Measurements from ENCODE around the gene NAB1.

Gene NAB1

DNA sequence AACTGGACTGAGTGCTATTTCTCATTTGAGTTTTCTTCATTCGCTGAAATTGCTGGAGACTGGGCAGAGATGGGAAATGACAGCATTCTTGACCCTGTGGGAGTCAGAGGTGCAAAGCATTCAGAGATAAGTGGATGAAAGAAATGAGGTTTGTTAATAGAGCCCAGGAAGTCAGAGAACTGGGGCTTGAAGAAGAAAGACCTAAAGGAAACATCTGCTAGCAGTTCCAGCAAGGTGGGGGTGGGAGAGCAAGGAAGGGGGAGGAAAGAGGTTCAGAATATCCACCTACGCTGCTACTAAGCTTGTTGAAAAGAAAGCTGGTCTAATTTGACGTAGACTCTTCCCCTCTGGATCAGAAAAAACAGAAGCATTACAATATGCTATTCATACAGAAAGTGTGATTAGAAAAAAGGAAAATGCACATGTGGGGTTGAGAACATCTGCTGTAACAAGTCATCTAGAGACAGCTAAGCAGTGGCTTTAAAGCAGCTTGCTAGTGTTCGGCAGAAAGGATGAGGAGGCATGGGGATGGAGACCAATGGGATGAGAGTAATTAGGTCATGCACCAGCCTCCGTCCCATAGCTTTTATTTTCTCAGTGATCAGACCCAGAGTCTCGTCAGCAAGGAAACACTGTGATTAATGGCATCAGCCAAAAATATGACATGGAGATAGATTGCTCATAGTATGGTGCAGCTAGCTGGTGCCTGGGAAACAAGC lies 29.7 kb downstream of the NAB1 start:
- TF ChIP-seq GATA2 (IDR thresholded peaks at IDR 0.05; ENCODE audit: low read depth, low read length) = no peak
- TF ChIP-seq GATA3 (IDR thresholded peaks at IDR 0.05; ENCODE audit: low read depth, low read length) = no peak

DNA sequence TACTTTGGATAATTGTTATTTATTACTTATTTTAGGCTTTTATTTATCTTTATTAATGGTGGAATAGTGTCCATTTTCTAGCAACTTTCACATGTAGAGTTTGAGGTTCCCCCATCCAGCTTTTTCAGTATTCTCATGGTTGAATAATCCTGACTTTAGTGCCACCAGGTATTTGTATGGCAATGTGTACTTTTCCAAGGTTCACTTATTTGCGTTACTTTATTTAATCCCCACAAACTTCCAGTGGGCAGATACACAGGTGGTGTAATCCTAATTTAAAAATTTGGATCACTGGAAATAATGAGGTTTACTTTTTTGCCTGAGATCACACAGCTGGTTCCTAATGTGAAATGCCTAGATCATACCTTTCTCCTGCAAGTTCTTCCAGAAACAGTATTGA lies 30.5 kb downstream of the NAB1 start:
- TF ChIP-seq GATA3 (IDR thresholded peaks at IDR 0.05; ENCODE audit: low read depth, low read length) (no peak), GATA2 (IDR thresholded peaks at IDR 0.05; ENCODE audit: low read depth, low read length) (no peak)

DNA sequence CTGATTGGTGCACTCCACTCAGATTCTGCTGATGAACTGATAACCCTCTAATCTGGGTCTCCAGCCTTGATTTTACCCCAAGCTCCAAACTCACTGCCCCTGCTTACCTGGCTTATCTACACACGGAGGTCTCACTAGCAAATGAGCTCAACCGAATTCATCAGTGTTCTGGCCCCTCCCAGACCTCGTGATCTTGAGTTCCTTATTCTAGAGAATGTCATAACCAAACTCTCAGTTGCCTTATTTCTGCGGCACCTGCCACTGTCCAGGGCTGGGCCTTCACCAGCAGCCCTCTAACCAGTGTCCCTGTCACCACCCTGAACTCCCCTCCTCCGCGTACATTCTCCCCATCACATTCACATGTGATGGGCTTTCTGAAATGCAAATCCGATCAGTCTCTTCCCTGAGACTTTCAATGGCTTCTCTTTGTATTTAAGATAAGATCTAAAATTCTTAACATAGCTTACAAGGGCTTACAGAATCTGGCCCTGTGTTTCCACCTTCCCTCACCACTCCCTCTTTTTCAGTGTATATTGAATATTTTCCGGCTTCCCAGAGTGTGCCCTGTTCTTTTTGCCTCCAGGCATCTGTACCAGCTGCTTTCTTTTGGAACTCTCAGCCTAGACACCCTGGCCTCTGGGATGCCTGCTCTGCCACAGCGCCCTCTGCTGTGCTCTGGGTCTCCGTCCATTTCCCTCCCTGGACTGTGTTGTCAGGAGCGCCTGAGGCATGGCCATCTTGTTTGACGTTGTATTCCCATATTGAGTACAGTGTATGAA lies 31.1 kb downstream of the NAB1 start:
- TF ChIP-seq GATA3 (IDR thresholded peaks at IDR 0.05; ENCODE audit: low read depth, low read length) = no peak
- TF ChIP-seq GATA2 (IDR thresholded peaks at IDR 0.05; ENCODE audit: low read depth, low read length) = peak; percentile 34; the same call in 1 of the 2 replicates

DNA sequence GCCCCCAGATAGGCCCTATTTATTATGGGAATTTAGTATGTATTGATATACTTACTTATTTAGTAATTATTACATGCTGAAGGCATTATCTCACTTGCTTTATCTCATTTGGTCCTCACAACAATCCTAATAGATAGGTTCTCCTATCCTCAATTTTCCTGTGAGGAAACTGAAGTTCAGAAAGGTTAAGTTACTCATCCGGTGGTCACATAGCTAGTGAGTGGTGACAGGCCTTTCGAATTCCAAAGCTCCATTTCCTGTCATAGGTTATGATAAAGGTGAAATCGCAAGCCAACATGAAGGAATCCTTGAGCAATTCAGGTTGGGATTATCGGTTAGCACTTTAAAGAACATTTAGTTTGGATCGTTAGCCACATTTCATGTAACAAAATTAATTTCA lies 33.3 kb downstream of the NAB1 start:
- TF ChIP-seq GATA3 (IDR thresholded peaks at IDR 0.05; ENCODE audit: low read depth, low read length) (no peak), GATA2 (IDR thresholded peaks at IDR 0.05; ENCODE audit: low read depth, low read length) (no peak)

DNA sequence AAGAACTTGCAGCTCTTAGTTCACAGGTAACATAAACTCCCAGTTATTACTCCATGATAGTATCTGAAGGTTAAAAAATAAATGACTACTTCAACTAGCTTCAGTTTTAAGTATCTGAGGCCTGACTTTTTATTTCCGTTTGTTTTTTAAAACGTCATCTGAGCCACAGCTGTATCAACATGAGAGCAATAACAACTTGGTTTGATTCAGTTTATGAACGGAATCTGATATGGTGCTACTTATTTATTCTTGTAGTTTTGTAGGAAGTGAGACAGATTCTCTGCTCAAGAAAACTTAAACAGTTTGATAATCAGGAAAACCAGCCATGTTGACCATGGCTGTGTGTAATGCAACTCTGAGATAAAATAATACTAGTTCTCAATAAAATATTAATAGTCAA lies 34.9 kb downstream of the NAB1 start:
- TF ChIP-seq GATA3 (IDR thresholded peaks at IDR 0.05; ENCODE audit: low read depth, low read length) (no peak), GATA2 (IDR thresholded peaks at IDR 0.05; ENCODE audit: low read depth, low read length) (no peak)

DNA sequence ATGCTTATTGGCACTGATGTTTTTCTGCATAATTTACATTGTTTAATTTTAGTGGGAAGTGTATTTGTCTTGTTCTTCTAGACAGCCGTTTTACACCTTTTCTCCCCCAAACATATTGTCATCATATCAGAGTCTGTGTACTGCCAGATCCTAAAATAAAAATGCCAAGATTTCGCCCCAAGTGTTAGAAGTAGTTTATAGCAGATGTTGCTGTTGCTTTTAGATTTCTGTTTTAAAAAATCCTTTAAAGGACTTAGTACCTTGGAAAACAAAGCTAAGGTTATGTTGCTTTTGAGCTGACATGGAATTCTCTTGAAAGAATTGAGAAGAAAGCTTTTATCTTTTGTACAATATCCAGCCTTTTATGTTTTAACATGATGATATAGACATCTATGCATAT lies 36.0 kb downstream of the NAB1 start:
- TF ChIP-seq GATA2 (IDR thresholded peaks at IDR 0.05; ENCODE audit: low read depth, low read length) (no peak), GATA3 (IDR thresholded peaks at IDR 0.05; ENCODE audit: low read depth, low read length) (no peak)

DNA sequence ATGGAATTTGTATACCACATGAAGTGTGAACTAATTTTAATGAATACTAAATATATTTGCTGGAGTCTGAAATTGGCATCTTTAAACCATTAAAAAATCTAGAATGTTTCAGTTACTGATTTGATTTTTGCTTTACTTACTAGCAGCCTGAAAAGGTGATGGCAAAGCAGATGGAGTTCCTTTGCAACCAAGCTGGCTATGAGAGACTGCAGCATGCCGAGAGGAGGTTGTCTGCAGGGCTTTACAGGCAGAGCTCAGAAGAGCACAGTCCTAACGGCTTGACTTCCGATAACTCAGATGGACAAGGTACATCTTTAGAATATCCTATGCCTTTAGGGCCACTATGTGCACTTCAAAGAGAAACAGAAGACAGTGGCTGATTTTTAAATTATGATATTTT lies 36.5 kb downstream of the NAB1 start:
- TF ChIP-seq GATA3 (IDR thresholded peaks at IDR 0.05; ENCODE audit: low read depth, low read length) (no peak), GATA2 (IDR thresholded peaks at IDR 0.05; ENCODE audit: low read depth, low read length) (no peak)

DNA sequence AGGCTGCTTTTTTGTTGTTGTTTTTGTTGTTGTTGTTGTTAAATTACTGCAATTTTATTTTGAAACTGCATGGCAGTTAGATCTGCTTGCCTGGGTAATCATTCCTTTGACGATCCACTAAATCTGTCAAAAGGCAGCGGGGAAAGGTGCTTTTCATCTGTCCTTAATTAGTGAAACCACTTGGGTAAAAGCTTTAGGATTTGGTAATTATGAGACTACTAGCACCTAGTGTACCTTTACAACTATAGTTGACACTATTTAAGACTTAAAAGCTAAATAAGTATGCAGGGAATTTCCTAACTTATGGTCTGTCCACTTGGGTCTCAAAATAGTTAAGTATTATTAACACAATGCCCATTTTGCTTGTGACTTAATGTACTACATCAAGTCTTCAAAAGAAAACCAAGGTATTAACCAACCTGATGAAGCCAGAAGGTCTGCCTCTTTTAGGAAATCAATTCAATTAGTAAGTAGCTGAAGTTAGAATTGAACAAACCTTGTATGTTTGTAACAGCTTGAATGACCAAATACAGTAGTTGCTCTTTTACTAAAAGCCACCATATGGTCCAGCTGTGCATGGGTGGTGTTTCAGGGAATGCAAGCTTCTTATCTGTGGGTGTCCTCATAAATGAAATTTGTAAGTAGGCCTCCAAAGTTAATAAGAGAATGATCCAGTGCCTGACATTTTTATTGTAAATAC lies 44.8 kb downstream of the NAB1 start:
- TF ChIP-seq GATA3 (IDR thresholded peaks at IDR 0.05; ENCODE audit: low read depth, low read length) = no peak

DNA sequence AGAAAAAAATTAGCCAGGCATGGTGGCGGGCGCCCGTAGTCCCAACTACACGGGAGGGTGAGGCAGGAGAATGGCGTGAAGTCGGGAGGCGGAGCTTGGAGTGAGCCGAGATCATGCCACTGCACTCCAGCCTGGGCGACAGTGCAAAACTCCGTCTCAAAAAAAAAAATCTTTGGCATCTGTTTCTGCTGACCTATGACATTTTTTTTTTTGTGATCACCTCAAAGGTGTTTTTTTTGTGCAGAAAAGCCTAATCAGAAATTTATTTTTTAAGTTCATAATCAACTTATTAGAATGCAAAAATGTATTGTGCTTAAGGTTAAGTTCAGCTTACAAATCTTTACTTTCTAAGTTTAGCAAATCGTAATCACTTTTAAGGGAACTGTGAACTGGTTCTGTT lies 45.6 kb downstream of the NAB1 start:
- TF ChIP-seq GATA2 (IDR thresholded peaks at IDR 0.05; ENCODE audit: low read depth, low read length) (no peak), GATA3 (IDR thresholded peaks at IDR 0.05; ENCODE audit: low read depth, low read length) (no peak)

DNA sequence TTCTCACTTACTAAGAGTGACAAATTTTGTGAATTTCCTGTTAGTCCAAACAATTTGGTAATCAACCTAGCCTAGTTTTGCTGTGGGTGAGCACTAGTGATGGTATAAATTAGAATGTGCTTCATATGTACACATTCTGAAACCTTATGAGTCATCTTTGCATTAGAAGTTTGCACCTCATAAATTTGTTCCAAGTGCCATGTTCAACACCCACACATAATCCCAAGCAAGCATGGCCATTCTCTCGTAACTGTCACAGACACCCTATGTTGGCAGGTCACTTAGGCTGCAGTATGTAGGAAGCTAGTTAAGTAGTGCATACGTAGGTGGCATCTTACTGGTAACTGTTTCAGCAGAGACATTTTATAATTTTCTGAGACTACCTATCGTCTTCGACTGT lies 46.9 kb downstream of the NAB1 start:
- no peak for TF ChIP-seq GATA3 (IDR thresholded peaks at IDR 0.05; ENCODE audit: low read depth, low read length)
- no peak for TF ChIP-seq GATA2 (IDR thresholded peaks at IDR 0.05; ENCODE audit: low read depth, low read length)

DNA sequence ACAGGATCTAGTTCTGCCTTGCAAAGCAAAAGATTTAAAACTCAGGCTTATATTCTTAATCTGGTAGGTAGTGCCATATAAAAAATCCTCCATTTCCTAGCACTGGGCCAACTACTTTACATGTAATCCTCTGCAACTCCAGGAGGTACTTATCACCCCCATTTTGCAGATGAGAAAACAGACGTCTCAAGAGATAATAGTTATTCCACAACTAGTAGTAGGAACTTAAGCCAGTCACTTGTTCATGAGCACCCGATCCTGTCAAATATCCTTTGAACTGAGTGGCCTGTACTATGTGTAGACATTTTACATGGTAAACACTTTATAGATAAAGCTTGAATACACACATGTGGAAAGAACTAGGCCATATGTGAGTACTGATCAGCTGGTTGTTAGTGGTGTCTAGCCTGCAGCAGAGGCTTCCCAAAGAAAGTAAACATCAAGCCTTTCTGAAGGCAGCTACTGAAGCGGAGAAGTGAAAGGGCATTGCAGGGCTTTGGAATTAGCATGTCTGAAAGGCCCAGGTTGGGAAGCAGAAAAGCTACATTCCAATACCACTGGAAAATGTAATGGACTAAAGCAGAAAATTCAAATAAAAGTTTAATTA lies 48.0 kb downstream of the NAB1 start:
- TF ChIP-seq GATA3 (IDR thresholded peaks at IDR 0.05; ENCODE audit: low read depth, low read length) = no peak
- no peak for TF ChIP-seq GATA2 (IDR thresholded peaks at IDR 0.05; ENCODE audit: low read depth, low read length)

DNA sequence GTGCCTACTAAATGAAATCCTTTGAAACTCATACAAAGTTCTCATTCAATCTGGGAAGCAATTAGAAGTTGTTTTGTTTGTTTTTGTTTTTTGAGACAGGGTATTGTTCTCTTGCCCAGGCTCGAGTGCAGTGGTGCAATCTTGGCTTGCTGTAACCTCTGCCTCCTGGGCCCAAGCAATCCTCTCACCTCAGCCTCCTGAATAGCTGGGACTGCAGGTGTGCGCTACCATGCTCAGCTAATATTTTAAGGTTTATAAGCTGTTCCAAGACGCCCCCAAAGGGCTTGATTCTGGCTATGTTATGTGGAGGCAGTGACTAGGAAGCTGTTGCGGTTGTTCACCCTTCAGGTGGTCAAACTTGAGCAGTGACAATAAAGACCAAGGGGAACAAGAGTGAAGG lies 48.5 kb downstream of the NAB1 start:
- TF ChIP-seq GATA3 (IDR thresholded peaks at IDR 0.05; ENCODE audit: low read depth, low read length) = no peak
- no peak for TF ChIP-seq GATA2 (IDR thresholded peaks at IDR 0.05; ENCODE audit: low read depth, low read length)

DNA sequence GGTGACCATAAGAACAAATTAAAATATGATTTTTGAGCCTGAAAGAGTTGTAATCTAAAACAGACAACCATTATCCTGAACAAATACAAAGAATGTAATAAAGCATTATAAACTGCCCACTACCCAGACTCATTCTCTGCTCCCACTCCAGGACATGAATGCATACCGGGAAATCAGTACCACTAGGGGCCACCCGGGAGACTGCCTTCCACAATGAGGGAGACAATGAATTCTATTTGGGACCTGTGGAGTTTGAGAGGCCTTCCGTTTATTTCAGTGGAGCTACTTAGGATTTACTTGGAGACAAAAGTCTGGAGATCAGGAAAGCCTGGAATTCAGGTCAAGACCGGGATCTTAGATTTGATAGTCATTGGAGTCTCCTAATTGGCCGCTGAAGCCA lies 50.0 kb downstream of the NAB1 start:
- TF ChIP-seq GATA2 (IDR thresholded peaks at IDR 0.05; ENCODE audit: low read depth, low read length) (no peak), GATA3 (IDR thresholded peaks at IDR 0.05; ENCODE audit: low read depth, low read length) (no peak)

DNA sequence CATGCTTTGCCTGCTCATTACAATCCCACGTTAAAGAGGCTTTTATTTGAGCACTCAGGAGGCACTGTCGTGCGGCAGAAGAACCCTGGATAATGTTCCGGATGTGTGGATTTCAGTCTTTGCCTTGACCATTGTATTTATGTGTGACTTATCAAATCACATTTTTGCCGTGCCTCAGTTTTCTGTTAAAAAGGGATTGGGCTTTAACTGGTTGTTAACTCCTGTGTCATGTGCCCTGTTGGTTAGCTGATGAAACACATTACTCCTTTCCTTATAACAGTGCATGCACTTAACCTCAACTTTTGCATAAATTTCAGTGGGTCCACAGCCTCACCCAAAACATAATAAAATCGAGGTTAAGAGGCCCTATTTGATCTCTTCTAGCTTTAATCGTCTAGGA lies 52.7 kb downstream of the NAB1 start:
- TF ChIP-seq GATA2 (IDR thresholded peaks at IDR 0.05; ENCODE audit: low read depth, low read length) (no peak), GATA3 (IDR thresholded peaks at IDR 0.05; ENCODE audit: low read depth, low read length) (no peak)

Measured in SH-SY5Y (cell line).